RCC 7860 (cell line): ENCODE data around the gene SLC5A8.

Experiments used
- DNase-seq: peaks from one replicate; pipeline ENCODE4 v3.0.0-alpha.2; 2015; ENCODE audit warnings: low spot score
- FAIRE-seq: peaks from 2 replicates; lab custom pipeline; 2012; peaks lifted over from hg19 to GRCh38; lab: Jason Lieb, UNC

Gene SLC5A8

DNA sequence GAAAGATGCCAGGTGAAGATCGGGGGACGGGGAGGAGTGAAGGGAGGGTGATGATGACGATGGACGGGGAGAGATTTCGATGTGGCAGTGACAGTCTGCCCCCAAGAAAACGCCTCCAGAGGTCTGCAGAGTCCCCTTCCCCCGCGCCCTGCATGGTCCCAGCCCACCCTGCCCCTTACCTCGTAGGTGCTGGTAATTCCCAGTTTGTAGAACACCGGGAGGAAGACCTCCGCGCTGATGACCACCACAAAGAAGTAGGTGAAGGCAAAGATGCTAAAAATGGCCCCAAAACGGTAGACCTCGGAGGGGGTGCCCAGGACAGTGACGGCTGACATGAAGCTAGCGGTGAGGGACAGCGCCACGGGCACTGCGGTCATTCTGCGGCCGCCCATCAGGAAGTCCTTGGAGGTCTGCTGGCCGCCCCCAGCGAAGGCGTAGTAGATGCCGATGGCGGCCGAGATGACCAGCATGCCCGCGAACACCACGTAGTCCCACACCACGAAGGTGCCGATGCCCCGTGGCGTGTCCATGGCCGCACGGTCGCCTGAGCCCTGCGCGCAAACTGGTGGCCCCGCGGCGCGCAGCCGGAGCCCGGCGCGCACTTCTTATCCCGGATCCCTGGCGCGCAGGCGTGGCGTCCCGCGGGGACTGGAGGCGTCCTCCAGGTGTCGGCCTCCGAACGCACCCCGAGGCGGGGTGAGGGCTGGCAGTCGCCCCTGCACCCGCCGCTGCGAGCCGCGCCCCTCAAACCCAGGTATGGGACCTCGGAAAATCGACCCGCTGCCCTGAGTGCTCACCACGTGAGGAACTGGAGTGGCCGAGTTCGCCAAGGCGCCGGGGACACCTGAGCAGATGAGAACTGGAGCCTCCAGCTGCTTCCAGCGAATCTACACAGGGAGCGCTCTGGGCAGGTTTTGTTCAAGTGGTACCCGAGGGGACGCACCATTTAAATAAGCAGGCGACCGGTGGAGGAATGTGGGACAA is at the start of gene SLC5A8:
Gene SLC5A8, minus strand, starts transcription at position 920 of the 984 bp plus-strand sequence. Its CDS starts 390 bp downstream, at position 530.
- DNase-seq (no peak), FAIRE-seq (no peak)

DNA sequence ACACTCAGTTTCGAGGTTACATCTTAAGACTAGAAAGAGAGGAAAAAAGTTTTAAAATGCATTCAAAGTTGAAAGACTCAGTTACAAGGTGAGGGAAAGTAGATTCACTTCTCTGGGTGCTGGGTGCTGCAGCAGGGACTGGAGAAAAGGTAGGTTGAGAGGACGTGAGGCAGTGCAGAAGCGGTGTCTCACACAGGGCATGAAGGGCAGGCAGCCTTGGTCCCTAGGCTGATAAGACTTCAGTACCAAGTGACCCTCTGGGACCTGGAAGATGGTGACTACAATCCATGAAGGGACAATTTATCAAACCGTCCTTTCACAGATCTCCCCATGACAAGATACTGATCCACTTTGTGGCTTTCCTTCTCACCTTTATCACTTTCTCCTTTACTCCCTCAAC is 47.3 kb upstream of the SLC5A8 start:
- no peak for DNase-seq
- FAIRE-seq = no peak

GRCh38 chr12:101256266-101256665 is 46.2 kb upstream of the SLC5A8 start:
- DNase-seq (no peak), FAIRE-seq (no peak)

GRCh38 chr12:101243616-101244015 is 33.6 kb upstream of the SLC5A8 start:
- FAIRE-seq (no peak), DNase-seq (no peak)

DNA sequence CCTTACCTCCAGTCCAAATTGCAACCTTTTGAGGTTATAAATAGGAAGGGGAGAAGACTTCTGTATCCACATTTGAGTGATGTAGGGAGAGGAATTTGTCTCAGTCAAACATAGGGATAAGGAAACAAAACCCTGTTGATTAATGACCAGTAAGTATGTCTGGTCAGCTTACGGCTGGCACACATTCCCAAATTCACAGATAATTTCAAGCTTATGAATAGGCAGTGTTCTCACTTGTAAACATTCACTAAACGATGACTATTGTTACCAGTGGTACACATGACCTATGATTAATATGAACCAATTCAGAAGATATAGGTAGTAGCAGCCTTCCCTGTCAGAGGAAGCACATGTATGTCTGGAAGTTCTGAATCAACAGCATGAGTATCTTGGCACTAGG is 33.0 kb upstream of the SLC5A8 start:
- DNase-seq (no peak), FAIRE-seq (no peak)

GRCh38 chr12:101238800-101239329 is 28.8 kb upstream of the SLC5A8 start:
- DNase-seq = no peak
- FAIRE-seq = no peak

DNA sequence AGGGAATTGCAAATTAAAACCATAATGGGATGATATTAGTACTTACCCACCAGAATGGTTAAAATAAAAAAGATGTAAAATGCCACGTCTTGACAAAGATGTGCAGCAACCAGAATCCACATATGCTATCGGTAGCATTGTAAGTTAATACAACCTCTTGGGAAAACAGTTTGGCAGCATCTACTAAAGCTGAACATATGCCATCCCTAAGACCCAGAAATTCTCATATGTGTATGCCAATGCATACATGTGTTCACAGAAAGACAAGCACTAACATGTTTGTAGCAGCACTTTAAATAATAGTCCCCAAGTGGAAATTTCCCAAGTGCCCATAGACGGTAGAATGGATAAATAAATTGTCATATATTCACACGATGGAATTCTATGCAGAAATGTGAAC is 28.3 kb upstream of the SLC5A8 start:
- DNase-seq = no peak
- FAIRE-seq = no peak

DNA sequence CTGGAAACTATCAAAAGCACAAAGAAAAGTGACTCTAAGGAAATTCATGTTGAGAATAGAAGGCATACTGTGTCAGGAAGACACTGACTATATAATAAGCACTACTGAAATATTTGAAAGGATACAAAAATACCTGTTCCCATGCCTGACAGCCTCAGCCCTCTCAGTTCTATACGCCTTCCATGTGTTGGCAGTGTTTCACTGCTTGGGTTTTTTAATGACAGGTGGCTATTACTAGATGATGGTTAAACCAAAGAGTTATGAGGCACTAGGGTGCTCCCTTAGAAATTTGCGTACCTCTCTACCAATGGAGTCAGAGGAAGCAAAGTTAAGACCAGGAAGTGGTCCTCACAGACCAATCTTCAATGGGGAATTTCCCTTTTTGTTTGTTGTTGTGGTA is 25.6 kb upstream of the SLC5A8 start:
- FAIRE-seq = no peak
- no peak for DNase-seq

DNA sequence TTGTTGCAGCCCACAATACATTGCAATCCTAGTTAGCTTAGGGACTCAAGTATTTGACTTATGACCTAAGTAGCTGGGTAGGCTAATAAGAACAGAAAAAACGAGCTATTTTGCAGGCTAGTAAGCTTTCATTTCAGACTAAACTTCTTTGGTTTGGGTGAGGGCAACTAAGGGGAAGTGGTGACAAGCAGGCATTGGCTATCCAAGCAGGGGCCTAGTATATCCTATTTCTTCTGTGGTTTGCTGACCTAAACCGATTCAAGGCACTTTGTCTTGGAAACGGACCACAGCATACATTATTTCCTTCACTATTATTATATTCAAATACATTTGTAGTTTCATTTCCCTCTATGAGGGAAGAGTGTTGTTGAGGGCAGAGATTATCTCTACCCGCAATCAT is 21.6 kb upstream of the SLC5A8 start:
- FAIRE-seq (no peak), DNase-seq (no peak)

DNA sequence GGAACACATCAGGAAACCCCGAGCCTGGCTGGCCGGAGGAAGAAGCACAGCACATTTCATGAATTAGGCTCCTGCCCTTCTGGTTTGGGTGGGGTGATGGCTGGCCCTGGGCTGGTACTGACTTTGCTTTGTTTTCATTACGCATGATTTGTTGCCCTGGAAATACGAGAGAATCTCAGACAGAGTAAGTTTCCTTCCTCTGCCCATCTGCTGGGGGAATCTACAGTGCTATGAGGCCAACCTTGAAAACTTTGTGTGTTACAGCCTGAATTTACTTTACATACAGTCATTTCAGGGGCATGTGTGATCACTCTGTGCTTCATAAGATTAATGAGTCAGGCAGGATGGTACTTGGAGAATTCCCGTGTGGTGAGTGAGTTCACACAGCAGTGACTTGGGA is 20.5 kb upstream of the SLC5A8 start:
- FAIRE-seq = peak; percentile 81
- DNase-seq = peak; percentile 84

GRCh38 chr12:101229841-101230241 is 19.8 kb upstream of the SLC5A8 start:
- FAIRE-seq (no peak), DNase-seq (no peak)

GRCh38 chr12:101221301-101221700 is 11.3 kb upstream of the SLC5A8 start:
- FAIRE-seq = no peak
- DNase-seq = no peak

DNA sequence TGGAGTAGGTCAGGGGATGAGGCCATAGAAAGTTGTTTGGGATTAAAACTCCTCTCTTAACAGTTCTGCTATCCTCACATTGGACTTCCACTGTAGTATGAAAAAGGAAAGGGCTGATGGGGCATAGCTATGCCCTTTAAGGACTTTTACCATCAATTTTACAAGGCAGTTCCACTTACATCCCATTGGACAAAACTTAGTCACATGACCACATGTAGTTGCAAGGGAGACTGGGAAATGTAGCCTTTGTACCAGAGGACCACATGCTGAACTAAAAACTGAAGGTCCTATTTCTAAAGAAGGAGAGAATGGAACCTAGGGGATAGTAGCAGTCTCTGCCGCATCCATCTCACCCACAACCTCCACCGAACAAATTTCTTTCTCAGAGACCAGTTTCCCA is 6.8 kb upstream of the SLC5A8 start:
- FAIRE-seq (no peak), DNase-seq (no peak)

DNA sequence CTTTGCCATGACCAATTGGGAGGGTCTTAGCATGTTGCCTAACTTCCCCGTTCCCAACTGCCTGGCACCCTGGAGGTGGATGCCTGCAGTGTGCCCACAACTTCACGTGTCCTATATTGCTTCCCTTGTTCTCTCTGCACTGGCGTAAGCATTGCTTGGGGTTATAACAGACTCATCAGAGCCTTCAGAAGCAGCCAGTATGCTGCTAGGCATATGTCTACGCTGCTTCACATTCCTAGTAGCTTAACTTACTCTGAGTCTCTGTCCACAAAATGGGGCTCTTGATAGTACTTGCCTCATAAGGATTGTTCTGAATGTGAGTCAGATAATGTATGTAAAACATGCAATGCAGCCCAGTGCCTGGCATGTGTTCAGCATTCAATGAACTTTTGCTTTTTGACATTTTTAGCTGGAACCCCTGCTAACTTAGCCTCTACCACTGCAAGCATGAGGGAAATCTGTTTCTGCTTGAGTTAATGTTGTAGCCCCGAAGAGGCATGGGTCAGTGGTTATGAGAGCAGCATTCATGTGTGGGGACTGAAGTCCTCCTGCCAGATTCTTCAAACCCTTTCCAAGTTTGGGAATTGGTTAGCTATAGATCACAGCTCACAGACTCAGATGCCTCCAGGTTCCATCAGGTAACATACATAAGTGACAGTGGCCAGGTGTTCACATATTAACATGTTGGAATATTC is 2.8 kb downstream of the SLC5A8 start:
- no peak for FAIRE-seq
- no peak for DNase-seq

DNA sequence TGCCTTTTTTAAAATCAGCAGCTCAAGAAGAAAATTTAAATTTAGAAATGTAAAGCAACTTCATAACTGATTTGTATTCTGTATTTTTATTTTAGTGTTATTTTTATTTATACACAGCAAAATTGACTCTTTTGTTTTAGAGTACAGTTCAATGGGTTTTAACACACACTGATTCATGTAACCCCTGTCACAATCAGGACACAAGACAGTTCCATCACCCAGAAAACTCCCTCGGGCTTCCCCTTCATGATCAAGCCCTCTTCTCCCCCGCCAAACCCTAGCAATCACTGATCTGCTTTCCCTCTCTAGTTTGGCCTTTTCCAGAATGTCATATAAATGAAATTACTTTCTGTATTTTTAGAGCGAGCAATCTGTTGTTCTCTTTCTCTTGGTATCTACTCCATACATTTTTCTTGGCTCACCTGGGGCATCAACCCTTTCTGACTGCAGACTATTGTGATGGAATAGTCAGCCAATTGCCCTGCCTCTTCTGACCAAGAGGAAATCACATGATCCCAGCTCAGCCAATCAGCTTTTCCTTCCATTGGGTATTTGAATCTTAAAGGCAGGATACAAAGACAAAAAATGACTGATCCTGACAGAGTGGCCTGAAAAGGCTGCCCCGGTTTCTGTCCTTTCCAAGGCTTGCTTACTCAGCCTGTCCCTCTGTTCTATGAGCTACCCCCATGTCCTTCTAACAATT is 5.3 kb downstream of the SLC5A8 start:
- FAIRE-seq = no peak
- DNase-seq = no peak

DNA sequence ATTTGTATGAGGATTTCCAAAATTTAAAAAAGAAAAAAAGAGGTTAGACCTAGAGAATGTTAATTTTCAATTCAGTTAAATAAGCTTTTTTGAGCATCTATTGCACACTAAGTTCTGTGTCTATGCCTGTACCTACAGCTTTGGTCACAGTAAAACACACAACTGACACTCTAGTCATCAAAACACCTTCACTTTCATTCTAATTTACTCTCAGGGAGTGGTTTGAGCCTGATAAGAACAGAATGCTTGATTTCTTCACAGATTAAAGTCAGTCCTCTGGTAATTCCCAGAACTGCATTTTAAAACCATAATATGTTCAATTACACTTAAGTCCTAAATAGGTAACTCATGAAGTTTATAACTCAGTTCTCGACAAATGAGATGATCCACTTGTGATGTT is 9.2 kb downstream of the SLC5A8 start:
- no peak for FAIRE-seq
- DNase-seq = no peak

GRCh38 chr12:101200145-101200544 is 9.9 kb downstream of the SLC5A8 start:
- DNase-seq (no peak), FAIRE-seq (no peak)

GRCh38 chr12:101186291-101186690 is 23.7 kb downstream of the SLC5A8 start:
- FAIRE-seq = no peak
- no peak for DNase-seq

DNA sequence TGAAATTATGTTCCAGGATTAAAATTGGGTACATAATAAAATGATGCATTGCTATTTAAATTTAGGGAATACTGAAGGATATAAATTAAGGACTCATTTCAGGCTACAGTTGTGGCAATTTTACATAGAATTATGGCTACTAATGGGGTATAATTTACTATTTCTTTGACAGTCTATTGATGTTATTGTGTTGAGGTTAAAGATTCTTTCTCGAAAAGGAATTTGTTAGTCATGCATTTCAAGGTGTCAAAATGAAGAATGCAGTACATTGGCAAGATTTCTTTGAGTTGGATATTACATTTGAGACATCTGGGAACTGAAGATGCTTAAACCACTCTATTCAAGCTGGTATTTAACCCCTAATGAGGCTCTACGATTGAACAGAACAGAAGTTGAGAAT is 28.3 kb downstream of the SLC5A8 start:
- FAIRE-seq (no peak), DNase-seq (no peak)

DNA sequence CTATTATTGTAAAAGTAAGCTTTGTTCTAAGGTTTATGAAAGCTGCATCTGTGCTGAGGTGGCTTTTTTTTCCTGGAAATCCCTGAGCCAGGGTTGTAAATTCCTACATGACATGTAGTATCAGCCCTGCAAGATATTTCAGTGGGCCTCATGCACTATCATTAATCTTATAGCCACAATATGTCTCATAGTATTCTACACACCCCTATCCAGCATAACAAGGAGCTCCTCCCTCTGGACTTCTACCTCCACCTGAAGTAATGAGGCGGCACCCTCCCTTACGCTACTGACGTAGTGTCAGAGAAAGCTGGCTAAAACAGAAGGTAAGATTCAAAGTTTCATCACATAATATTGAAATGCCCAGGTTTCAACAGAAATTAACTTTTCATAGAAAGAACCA is 35.5 kb downstream of the SLC5A8 start:
- FAIRE-seq (no peak), DNase-seq (no peak)

DNA sequence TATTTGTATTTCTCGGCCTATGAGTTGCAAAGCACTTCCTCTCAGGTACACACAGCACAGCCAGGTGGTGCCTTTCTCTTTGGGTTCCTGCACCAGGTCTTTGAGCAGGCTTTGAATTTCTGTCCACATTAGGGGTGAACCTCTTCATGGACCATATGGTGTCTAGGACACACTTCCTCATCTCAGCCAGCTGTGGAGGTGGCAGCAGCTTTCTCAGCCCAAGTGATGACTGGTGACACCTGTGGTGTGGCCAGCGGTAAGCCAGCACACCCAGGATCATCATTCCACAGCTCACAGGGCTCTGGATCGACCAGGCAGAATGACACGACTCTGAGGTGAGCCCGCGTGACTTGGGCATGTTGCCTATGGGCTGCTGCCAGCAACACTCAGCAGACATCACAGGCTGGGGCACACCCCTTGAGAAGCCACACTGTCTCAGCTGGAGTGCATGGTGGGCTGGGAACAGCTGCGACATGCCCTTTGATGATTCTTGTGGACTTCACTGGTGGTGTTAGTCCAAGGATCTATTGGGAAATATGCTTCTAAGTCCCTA is 36.8 kb downstream of the SLC5A8 start:
- FAIRE-seq = no peak
- DNase-seq = no peak
